ENCODE measurements around the gene OLR1. TPM values are rescaled to one million over a fixed set of nuclear protein-coding genes. Genes with fewer than 3 reads are reported as not detected.

Gene OLR1
- total and polyA plus RNA-seq, 7 donors, result 0.03 to 0.66 (median 0.30) TPM; not detected in 3

- TF ChIP-seq, protein P1, sequence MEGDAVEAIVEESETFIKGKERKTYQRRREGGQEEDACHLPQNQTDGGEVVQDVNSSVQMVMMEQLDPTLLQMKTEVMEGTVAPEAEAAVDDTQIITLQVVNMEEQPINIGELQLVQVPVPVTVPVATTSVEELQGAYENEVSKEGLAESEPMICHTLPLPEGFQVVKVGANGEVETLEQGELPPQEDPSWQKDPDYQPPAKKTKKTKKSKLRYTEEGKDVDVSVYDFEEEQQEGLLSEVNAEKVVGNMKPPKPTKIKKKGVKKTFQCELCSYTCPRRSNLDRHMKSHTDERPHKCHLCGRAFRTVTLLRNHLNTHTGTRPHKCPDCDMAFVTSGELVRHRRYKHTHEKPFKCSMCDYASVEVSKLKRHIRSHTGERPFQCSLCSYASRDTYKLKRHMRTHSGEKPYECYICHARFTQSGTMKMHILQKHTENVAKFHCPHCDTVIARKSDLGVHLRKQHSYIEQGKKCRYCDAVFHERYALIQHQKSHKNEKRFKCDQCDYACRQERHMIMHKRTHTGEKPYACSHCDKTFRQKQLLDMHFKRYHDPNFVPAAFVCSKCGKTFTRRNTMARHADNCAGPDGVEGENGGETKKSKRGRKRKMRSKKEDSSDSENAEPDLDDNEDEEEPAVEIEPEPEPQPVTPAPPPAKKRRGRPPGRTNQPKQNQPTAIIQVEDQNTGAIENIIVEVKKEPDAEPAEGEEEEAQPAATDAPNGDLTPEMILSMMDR (IDR thresholded peaks at IDR 0.05), result no peak
- DNase-seq, result no peak
- no peak overlapping the region for H3K27ac ChIP-seq
- 81 to 85% (median 82%) methylated on average over 5 of the region's 5 CpGs for WGBS, 3 donors
- ATAC-seq, result no peak
- intact Hi-C loops (cut with DNase I), result no loop called here
- H3K36me3 ChIP-seq (ENCODE audit: insufficient read depth in 1 of 2, low read depth in 1 of 2), result no peaks in the 10 kb centered on the region
- H3K4me1 ChIP-seq, result no peaks in the 10 kb centered on the region
- no peaks in the 10 kb centered on the region for H3K9me3 ChIP-seq
- no peaks in the 10 kb centered on the region for H3K27me3 ChIP-seq (ENCODE audit: insufficient read depth in 3 of 3, low read length in 2 of 3)
- H3K4me3 ChIP-seq, result no peak overlapping the region
These were observed 4.1 kb upstream of the OLR1 start for GRCh38 chr12:10175846-10176636.

- 61 to 73% (median 71%) methylated on average over 2 of the region's 2 CpGs for WGBS, 3 donors
- no peak overlapping the region for H3K27ac ChIP-seq
- no peak for DNase-seq
- H3K9me3 ChIP-seq, result no peaks in the 10 kb centered on the region
- H3K27me3 ChIP-seq (ENCODE audit: insufficient read depth in 3 of 3, low read length in 2 of 3), result no peaks in the 10 kb centered on the region
- TF ChIP-seq, protein P1 (IDR thresholded peaks at IDR 0.05), result no peak
- no peak for ATAC-seq
- intact Hi-C loops (cut with DNase I), result no loop called here
- no peaks in the 10 kb centered on the region for H3K4me1 ChIP-seq
- no peaks in the 10 kb centered on the region for H3K36me3 ChIP-seq (ENCODE audit: insufficient read depth in 1 of 2, low read depth in 1 of 2)
- no peak overlapping the region for H3K4me3 ChIP-seq
These were observed 3.2 kb upstream of the OLR1 start for GRCh38 chr12:10174986-10175614.

GRCh38 chr12:10170216-10170615, 1.7 kb downstream of the OLR1 start:
- WGBS, 3 donors, result 87 to 98% (median 90%) methylated on average over 5 of the region's 5 CpGs
- Histone ChIP-seq H3K36me3 (ENCODE audit: insufficient read depth in 1 of 2, low read depth in 1 of 2) (no peaks in the 10 kb centered on the region), H3K4me3 (no peak overlapping the region), H3K9me3 (no peaks in the 10 kb centered on the region), H3K4me1 (no peaks in the 10 kb centered on the region), H3K27ac (no peak overlapping the region), H3K27me3 (ENCODE audit: insufficient read depth in 3 of 3, low read length in 2 of 3) (no peaks in the 10 kb centered on the region)
- intact Hi-C loops (cut with DNase I), result no loop called here
- no peak for DNase-seq
- TF ChIP-seq, protein P1 (IDR thresholded peaks at IDR 0.05), result no peak
- no peak for ATAC-seq

GRCh38 chr12:10169104-10169503, 2.8 kb downstream of the OLR1 start:
- ATAC-seq (no peak), DNase-seq (no peak)
- no peaks in the 10 kb centered on the region for H3K9me3 ChIP-seq
- no peaks in the 10 kb centered on the region for H3K36me3 ChIP-seq (ENCODE audit: insufficient read depth in 1 of 2, low read depth in 1 of 2)
- 68 to 73% (median 70%) methylated on average over 3 of the region's 3 CpGs for WGBS, 3 donors
- no peak overlapping the region for H3K4me3 ChIP-seq
- no peaks in the 10 kb centered on the region for H3K4me1 ChIP-seq
- TF ChIP-seq, protein P1 (IDR thresholded peaks at IDR 0.05), result no peak
- H3K27me3 ChIP-seq (ENCODE audit: insufficient read depth in 3 of 3, low read length in 2 of 3), result no peaks in the 10 kb centered on the region
- intact Hi-C loops (cut with DNase I), result no loop called here
- H3K27ac ChIP-seq, result no peak overlapping the region
